Stimulated activated CD8-positive, alpha-beta memory T cell treated with anti-CD3 and anti-CD28 coated beads, Interleukin-12 subunit alpha, Interleukin-12 subunit beta, amount 100 ng/mL, for 1 hour (primary cell): ENCODE data around the gene FTO.

Experiments
- DNase-seq: peaks from one replicate; pipeline ENCODE4 v3.0.0-alpha.2; 2020; ENCODE audit warnings: low read depth

FTO gene

GRCh38 chr16:53899431-53899830 lies 195.5 kb downstream of the FTO start:
- no peak for DNase-seq

- no peak for DNase-seq
Measured at GRCh38 chr16:53900667-53901066, 196.7 kb downstream of the FTO start.

GRCh38 chr16:53901408-53901807 lies 197.5 kb downstream of the FTO start:
- no peak for DNase-seq

GRCh38 chr16:53904533-53904932 lies 200.6 kb downstream of the FTO start:
- DNase-seq, result no peak

GRCh38 chr16:53905028-53905427 lies 201.1 kb downstream of the FTO start:
- DNase-seq, result no peak

- no peak for DNase-seq
Measured at GRCh38 chr16:53908731-53909130, 204.8 kb downstream of the FTO start.

GRCh38 chr16:53910990-53911389 lies 207.0 kb downstream of the FTO start:
- no peak for DNase-seq

GRCh38 chr16:53911513-53911912 lies 207.6 kb downstream of the FTO start:
- DNase-seq, result no peak

- peak; percentile 7 for DNase-seq
Measured at GRCh38 chr16:53912155-53912554, 208.2 kb downstream of the FTO start.

- DNase-seq, result no peak
Measured at GRCh38 chr16:53913099-53913870, 209.3 kb downstream of the FTO start.

GRCh38 chr16:53913920-53914319 lies 210.0 kb downstream of the FTO start:
- DNase-seq, result no peak

- DNase-seq, result no peak
Measured at GRCh38 chr16:53914736-53915135, 210.8 kb downstream of the FTO start.

GRCh38 chr16:53915452-53916160 lies 211.7 kb downstream of the FTO start:
- DNase-seq, result no peak

GRCh38 chr16:53920988-53921387 lies 217.0 kb downstream of the FTO start:
- no peak for DNase-seq

GRCh38 chr16:53922067-53922806 lies 218.3 kb downstream of the FTO start:
- no peak for DNase-seq

- no peak for DNase-seq
Measured at GRCh38 chr16:53922807-53923571, 219.0 kb downstream of the FTO start.

GRCh38 chr16:53924331-53925106 lies 220.6 kb downstream of the FTO start:
- DNase-seq, result no peak

GRCh38 chr16:53925107-53925410 lies 221.1 kb downstream of the FTO start:
- DNase-seq, result no peak

GRCh38 chr16:53925526-53925925 lies 221.6 kb downstream of the FTO start:
- no peak for DNase-seq

GRCh38 chr16:53926209-53926608 lies 222.3 kb downstream of the FTO start:
- no peak for DNase-seq

GRCh38 chr16:53932975-53933374 lies 229.0 kb downstream of the FTO start:
- no peak for DNase-seq

- DNase-seq, result no peak
Measured at GRCh38 chr16:53933407-53933806, 229.5 kb downstream of the FTO start.
